NCI-H460 (cell line): Measurements from ENCODE around the gene PPP1R14D. TPM values are rescaled to one million over a fixed set of nuclear protein-coding genes. Genes with fewer than 3 reads are reported as not detected.

Experiments
- DNase-seq: peaks from one replicate; pipeline ENCODE4 v3.0.0-alpha.2; 2016; ENCODE audit warnings: low read depth; ENCODE audit errors: extremely low read depth
- small RNA-seq, 2 experiments: library from RNA; depleted of rRNA; stranded (forward); fragments of <200 nt; gene quantifications; one replicate each; pipeline ENCODE3, GENCODE V24; 2014
- total RNA-seq: library from RNA; depleted of rRNA; stranded (reverse); fragments of >200 nt; shearing (Covaris generic); gene quantifications from 2 replicates; pipeline ENCODE4 v1.2.3, GENCODE V29; 2014; rRNA removed

PPP1R14D gene
- total RNA-seq, 1 experiment from 2014 or later, result not detected

DNA sequence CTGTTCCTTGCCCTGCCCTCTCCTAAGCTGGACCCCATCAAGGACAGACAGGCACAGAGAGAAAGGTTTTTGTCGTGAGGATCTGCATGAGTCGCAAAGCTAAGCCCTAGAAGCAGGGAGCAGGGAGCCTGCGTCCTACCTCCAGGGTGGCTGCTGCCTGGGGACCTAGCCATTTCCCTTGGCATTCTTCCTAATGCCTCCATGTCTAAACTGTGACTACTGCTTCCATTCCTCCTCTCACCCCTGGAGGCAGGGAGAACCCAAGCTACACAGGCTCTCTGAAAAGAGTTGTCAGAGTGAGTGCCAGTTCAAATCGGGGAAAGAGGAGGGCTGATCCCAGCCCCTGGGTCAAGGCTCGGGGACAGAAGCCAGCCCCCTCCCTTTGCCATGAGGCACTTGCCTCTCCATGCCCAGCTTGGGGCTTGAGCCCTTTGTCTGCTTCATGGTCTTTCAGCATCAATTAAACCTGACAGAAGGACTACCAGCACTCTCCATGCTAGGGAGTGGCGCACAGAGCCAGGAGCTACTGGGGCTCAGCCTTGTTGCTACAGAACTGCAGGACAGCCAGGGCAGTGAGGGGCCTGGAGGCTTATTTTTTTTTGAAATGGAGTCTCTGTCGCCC is 62.2 kb downstream of the PPP1R14D start:
- no peak for DNase-seq

Small RNAs within 50 kb of the gene (small RNA-seq; reads per million reads assigned to genes)
- gene AC025166.1, result 0 reads per million in 2 experiments

Other genes with a start within 250 kb of the PPP1R14D start
- 24.8 and 25.2 TPM in 2 replicates for gene KNL1, start 234.5 kb downstream of the PPP1R14D start, total RNA-seq
- gene RAD51, start 133.5 kb downstream of the PPP1R14D start, total RNA-seq, result 4.3 and 7.1 TPM in 2 replicates
- gene RMDN3, start 73.5 kb downstream of the PPP1R14D start, total RNA-seq, result 15.2 and 19.7 TPM in 2 replicates
- gene GCHFR, start 64.6 kb downstream of the PPP1R14D start, total RNA-seq, result 7.1 and 8.7 TPM in 2 replicates
- gene C15orf62, start 58.7 kb downstream of the PPP1R14D start, total RNA-seq, result 0.25 and 0.40 TPM in 2 replicates
- 9.6 and 14.6 TPM in 2 replicates for gene ZFYVE19, start 21.6 kb downstream of the PPP1R14D start, total RNA-seq
- 27.3 and 27.9 TPM in 2 replicates for gene DNAJC17, start 21.2 kb downstream of the PPP1R14D start, total RNA-seq
- gene SPINT1, start 15.3 kb upstream of the PPP1R14D start, total RNA-seq, result 1.7 and 2.4 TPM in 2 replicates
- gene RHOV, start 45.5 kb upstream of the PPP1R14D start, total RNA-seq, result 0.14 and 0.57 TPM in 2 replicates
- gene VPS18, start 65.7 kb upstream of the PPP1R14D start, total RNA-seq, result 10.5 and 11.4 TPM in 2 replicates
- 0.05 TPM in 1 of 2 replicates, not detected in the other for gene DLL4, start 100.6 kb upstream of the PPP1R14D start, total RNA-seq
- 61.1 and 66.9 TPM in 2 replicates for gene CHAC1, start 124.8 kb upstream of the PPP1R14D start, total RNA-seq